Inferior parietal cortex (tissue), 1 donor: ENCODE measurements around the gene DOK7.
"Not testable (repeated sequence)": the region's sequence is repeated elsewhere in the genome, so short reads cannot be mapped to it uniquely, and the experiment has no call there.

Experiments used
- DNase-seq: peaks from one replicate; pipeline ENCODE4 v3.0.0-alpha.2; 2016; ENCODE audit errors: extremely low spot score

Gene DOK7

DNA sequence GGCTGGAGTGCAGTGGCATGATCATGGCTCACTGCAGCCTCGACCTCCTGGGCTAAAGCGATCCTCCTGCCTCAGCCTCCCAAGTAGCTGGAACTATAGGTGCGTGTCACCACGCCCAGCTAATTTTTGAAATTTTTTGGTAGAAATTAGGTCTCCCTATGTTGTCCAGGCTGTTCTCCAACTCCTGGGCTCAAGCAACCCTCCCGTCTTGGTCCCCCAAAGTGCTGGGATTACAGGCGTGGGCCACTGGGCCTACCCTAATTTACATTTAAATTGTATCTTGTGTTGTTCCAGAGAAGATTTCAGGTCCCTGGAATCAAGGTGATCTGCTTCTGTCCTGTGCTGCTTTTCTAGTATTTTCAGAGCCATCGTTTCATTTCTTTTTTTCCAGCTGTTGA lies 70.3 kb downstream of the DOK7 start:
- DNase-seq: no peak

DNA sequence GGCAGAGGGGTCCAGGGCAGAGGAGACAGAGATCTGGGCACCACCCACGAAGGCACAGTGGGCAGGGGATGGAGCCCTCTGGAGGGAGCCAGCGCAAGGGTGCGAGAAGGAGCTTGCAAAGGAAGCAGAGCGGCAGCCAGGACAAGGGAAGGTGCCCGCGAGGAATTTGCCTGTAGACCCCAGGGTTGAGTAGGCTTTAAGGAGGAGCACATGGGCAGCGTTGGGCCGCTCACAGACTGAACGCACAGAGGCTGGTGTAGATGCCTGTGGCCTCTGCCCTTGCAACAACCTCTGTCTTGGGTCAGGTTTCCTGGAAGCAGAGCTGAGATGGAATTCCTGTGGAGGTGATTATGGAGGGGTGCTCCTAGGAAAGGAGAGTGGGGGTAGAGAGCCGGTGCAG lies 72.7 kb downstream of the DOK7 start:
- DNase-seq: not testable (repeated sequence)

DNA sequence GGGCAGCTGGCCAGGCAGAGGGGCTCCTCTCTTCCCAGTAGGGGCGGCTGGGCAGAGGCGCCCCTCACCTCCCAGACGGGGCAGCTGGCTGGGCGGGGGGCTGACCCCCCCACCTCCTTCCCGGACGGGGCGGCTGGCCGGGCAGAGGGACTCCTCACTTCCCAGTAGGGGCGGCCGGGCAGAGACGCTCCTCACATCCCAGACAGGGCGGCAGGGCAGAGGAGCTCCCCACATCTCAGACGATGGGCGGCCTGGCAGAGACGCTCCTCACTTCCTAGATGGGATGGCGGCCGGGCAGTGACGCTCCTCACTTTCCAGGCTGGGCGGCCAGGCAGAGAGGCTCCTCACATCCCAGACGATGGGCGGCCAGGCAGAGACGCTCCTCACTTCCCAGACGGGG lies 75.8 kb downstream of the DOK7 start:
- not testable (repeated sequence) for DNase-seq

DNA sequence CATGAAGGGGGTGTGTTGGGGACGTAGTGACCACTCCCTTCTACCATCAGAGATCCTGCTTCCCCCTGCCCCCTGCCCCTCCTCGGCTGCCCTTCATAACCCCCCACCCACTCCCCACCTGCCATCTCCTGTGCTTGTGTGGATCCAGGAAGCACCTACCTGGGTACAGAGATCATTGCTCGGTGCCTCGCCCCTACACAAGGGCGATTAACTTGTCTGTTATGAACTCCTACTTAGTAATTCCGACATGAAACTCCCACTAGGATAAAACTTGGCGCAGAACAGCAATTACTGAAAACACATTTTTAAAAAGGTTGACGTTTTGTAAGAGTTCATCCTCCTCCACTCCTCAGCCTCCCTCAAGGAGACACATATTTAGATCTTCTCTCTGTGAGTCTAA lies 80.3 kb downstream of the DOK7 start:
- DNase-seq: not testable (repeated sequence)
